ENCODE measurements around the gene RGS19. TPM values are rescaled to one million over a fixed set of nuclear protein-coding genes. Genes with fewer than 3 reads are reported as not detected.

Gene RGS19
- total RNA-seq, 2 donors from 2014 or later, result 18.0 to 19.1 TPM

GRCh38 chr20:64042054-64042781 is 37.1 kb downstream of the RGS19 start:
- intact Hi-C loops (cut with DNase I), result loop anchor here in 1 of 2 donors (5.0 kb wide), 2 partner anchors 455 to 1635 kb away; partner anchors contain the start of gene CABLES2
- no peak for DNase-seq (ENCODE audit: low spot score)

DNA sequence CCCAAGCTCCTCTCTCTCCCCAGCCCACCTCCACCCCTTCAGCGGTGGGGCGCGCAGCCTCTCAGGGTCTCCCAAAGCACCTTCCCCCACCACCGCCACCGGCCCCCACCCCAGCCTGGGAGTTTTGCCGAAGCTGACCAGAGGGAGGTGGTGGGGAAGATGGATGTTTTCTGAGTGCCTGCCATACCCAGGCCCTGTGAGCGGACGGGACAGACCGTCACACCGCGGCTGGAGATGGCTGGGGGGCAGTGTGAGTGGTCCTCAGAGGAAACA is 37.6 kb downstream of the RGS19 start:
- intact Hi-C loops (cut with DNase I), result loop anchor here in 1 of 2 donors (5.0 kb wide), 2 partner anchors 454 to 1634 kb away; partner anchors contain the start of gene CABLES2

DNA sequence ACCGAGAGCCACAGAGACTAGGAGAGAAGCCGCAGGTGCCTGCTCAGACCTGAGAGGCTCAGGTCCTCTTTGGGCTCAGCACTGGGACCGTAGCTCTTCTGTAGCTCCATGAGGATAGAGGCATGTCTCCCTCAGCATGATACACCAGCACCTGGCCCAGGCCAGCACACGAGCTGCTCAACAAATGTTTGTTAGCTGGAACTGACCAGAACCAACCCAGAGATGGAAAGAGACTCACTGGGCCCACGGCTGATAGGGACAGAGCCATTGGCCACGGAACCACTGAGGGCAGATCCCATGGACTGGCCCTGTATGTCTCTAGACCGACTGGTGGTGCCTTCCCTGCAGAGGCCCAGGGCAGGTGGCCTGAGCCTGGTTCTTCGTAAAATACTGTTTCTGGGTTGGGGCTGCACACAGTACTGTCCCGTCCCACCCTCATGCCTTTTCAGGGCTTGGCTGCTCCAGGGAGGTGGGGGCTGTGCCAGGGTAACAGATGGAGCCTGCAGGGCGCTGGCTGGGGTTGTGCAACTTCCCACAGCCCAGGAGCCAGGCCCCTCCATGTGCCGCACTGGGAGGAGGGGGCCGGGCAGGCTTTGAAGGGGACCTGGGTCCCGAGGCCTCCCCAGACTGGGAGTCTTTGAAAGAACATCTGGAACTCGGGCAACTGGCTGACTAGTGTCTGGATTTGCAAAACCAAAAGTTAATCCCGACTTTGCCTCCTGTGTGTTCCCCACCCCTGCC is 38.1 kb downstream of the RGS19 start:
- intact Hi-C loops (cut with DNase I), result loop anchor here in 1 of 2 donors (5.0 kb wide), 2 partner anchors 454 to 1634 kb away; partner anchors contain the start of gene CABLES2
- no peak for DNase-seq (ENCODE audit: low spot score)

More for the DNA sequence above, 37.6 kb downstream of the RGS19 start:
- no peak for DNase-seq (ENCODE audit: low spot score)

- intact Hi-C loops (cut with DNase I), result loop anchor here in 1 of 2 donors (5.0 kb wide), 2 partner anchors 453 to 1633 kb away; partner anchors contain the start of gene CABLES2
- DNase-seq (ENCODE audit: low spot score), result no peak
Measured at GRCh38 chr20:64040231-64041039, 38.9 kb downstream of the RGS19 start.

GRCh38 chr20:64039293-64040160 is 39.8 kb downstream of the RGS19 start:
- intact Hi-C loops (cut with DNase I), result loop anchor here (5.0 to 10.0 kb wide), 4 partner anchors 75 to 1632 kb away; partner anchors contain the start of gene CABLES2 (in 1 of the 2)
- DNase-seq (ENCODE audit: low spot score), result no peak

- DNase-seq (ENCODE audit: low spot score), result peak; percentile 91
- intact Hi-C loops (cut with DNase I), result loop anchor here (5.0 to 10.0 kb wide), 2 partner anchors 76 to 84 kb away; no protein-coding TSS in a partner anchor
Measured at GRCh38 chr20:64038565-64039292, 40.6 kb downstream of the RGS19 start.

DNA sequence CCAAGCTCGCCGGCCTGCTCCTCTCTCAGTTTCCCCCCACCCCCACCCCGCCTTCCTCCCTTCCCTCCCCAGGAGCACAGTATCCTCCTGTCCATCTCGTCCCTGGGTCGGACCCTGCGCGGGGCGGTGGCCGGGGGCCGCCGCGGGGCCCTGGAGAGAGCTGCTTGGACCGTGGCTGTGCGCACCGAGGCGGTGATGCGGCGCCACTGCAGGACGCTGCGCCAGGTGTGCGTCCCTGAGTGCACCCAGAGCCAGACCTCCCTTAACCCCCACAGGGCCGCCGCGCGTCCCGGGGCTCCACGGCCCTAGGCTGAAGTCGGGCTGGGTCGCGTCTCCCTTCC is 41.1 kb downstream of the RGS19 start:
- DNase-seq (ENCODE audit: low spot score), result no peak
- intact Hi-C loops (cut with DNase I), result loop anchor here (5.0 to 10.0 kb wide), 2 partner anchors 77 to 84 kb away; no protein-coding TSS in a partner anchor

DNA sequence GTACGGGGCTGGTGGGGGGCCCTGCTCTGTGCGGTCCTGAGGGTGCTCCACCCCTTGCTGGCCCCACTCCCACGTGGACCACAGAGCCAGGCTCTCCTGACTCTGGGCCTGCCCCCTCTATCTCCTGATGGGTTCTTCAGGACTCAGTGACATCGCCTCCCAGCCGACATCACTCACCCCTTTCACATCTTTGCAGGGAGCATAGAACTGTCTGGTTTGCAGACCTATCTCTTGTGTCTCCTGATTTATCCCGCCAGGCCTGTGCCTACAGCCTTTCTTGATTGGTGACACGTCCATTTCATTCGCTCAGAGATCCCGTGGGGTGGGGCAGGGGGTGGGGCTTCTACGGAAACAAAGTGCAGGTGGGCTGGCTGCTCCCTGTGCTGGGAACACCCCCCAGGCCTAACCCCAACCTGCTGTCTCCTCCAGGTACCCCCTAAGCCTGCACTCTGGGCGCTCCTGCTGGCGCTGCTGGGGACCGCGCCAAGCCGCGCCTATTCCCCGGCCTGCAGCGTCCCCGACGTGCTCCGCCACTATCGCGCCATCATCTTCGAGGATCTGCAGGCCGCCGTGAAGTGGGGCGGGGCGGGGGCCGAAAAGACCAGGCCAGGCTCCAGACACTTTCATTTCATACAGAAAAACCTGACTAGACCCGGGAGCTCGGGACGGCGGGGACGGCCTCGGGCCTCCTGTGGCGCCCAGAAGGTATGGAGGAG is 41.7 kb downstream of the RGS19 start:
- DNase-seq (ENCODE audit: low spot score), result no peak
- intact Hi-C loops (cut with DNase I), result loop anchor here (5.0 to 10.0 kb wide), 2 partner anchors 77 to 85 kb away; no protein-coding TSS in a partner anchor

- no peak for DNase-seq (ENCODE audit: low spot score)
- intact Hi-C loops (cut with DNase I), result loop anchor here (5.0 to 10.0 kb wide), 2 partner anchors 78 to 85 kb away; no protein-coding TSS in a partner anchor
Measured at GRCh38 chr20:64037199-64037497, 42.2 kb downstream of the RGS19 start.

GRCh38 chr20:64036346-64037198 is 42.7 kb downstream of the RGS19 start:
- intact Hi-C loops (cut with DNase I), result loop anchor here (5.0 to 10.0 kb wide), 2 partner anchors 78 to 86 kb away; no protein-coding TSS in a partner anchor

GRCh38 chr20:64035933-64036345 is 43.4 kb downstream of the RGS19 start, which contains the start of gene C20orf204:
Gene C20orf204 (plus strand): TSS chr20:64036182. CDS start chr20:64036324, 142 bp downstream.
- no peak for DNase-seq (ENCODE audit: low spot score)
- intact Hi-C loops (cut with DNase I), result loop anchor here (5.0 to 10.0 kb wide), 2 partner anchors 79 to 86 kb away; no protein-coding TSS in a partner anchor

More at GRCh38 chr20:64036346-64037198, 42.7 kb downstream of the RGS19 start:
- DNase-seq (ENCODE audit: low spot score), result no peak

DNA sequence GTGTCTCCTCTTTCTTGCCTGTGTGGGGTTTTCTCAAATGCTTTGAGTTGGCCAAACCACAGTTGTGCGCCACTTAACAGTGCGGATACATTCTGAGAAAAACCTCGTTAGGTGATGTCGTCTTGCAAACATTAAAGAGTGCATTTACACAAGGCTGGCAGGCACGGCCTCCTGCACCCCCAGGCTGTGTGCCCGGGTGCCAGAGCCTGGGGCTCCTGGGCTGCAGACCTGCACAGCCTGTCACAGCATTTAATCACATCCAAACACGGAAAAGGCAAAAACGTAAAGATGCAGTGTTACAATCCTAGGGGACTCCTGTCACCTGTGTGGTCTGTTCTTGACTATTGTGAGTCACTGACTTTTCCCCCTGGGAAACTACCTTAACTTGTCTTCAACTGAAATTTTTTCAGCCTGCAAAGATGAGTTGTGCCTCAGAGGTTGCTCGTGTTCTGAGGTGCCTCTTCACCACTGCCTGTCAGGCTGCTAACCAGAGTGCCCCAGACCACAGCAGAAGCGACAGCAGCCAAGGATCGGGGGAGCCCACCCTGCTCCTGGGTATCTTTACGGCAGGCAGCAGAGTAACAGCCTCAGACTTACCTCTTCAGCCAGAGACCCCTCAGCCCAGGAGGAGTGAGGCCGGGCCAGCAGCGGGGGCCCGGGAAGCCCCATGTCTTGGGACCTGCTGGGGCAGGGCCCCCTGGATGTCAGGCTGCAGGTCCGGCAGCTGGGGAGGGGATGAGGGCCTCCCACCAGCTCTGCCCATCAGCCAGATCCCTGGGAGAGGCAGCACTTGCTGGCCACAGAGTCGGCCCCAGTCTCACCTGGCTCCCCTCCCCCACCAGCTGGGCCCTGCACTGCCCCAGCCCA is 44.0 kb downstream of the RGS19 start:
- DNase-seq (ENCODE audit: low spot score), result no peak
- intact Hi-C loops (cut with DNase I), result loop anchor here (5.0 to 10.0 kb wide), 2 partner anchors 80 to 87 kb away; no protein-coding TSS in a partner anchor

- DNase-seq (ENCODE audit: low spot score), result no peak
- intact Hi-C loops (cut with DNase I), result loop anchor here in 1 of 2 donors (10.0 kb wide), 1 partner anchor 81 kb away; no protein-coding TSS in a partner anchor
Measured at GRCh38 chr20:64033981-64034493, 45.3 kb downstream of the RGS19 start.

GRCh38 chr20:64032706-64033624 is 46.4 kb downstream of the RGS19 start:
- intact Hi-C loops (cut with DNase I), result loop anchor here in 1 of 2 donors (1.0 to 10.0 kb wide), 2 partner anchors 24 to 82 kb away; no protein-coding TSS in a partner anchor
- DNase-seq (ENCODE audit: low spot score), result no peak
